Caco-2 (cell line): Measurements from ENCODE around the gene NAA15. TPM values are rescaled to one million over a fixed set of nuclear protein-coding genes. Genes with fewer than 3 reads are reported as not detected.

ENCODE experiments used
- BruUV-seq: library from RNA; stranded (reverse); fragments of 400-500 nt; replicated peaks from 2 replicates; lab custom pipeline; 2021; lab: Mats Ljungman, UMichigan
- CTCF ChIA-PET: fragments of 300-600 bp; sonication (Branson Sonifier 250); formaldehyde crosslinking; loops from one replicate; lab custom pipeline; 2022; ENCODE audit warnings: antibody characterized with exemption; lab: Charles Lee
- POLR2A ChIA-PET: fragments of 300-600 bp; sonication (Branson Sonifier 250); formaldehyde crosslinking; loops from one replicate; lab custom pipeline; 2022; ENCODE audit warnings: antibody characterized with exemption; lab: Charles Lee
- DNase-seq, 2 experiments: peaks; one replicate each; pipeline versions ENCODE4 v3.0.0 to v3.0.0-alpha.2; 2020 to 2022
- H3K27me3 ChIP-seq: replicated peaks from 2 replicates; pipeline ENCODE4 v1.6.0; 2011; ENCODE audit warnings: low read length; ENCODE audit not compliant: control insufficient read depth, insufficient read depth
- H3K36me3 ChIP-seq: 2 replicates; pipeline ENCODE4 v1.5.1; 2011; ENCODE audit warnings: low read length; ENCODE audit not compliant: control insufficient read depth, insufficient read depth
- H3K4me1 ChIP-seq: fragments of 250-450 bp; sonication (Bioruptor Pico); 2 replicates; pipeline ENCODE4 v1.5.1; 2020; ENCODE audit warnings: mild to moderate bottlenecking
- H3K4me3 ChIP-seq: 2 replicates; pipeline ENCODE4 v1.5.1; 2011; ENCODE audit warnings: low read depth, mild to moderate bottlenecking, control low read depth, low read length
- H3K9me3 ChIP-seq: fragments of 250-450 bp; sonication (Bioruptor Pico); 2 replicates; pipeline ENCODE4 v1.5.1; 2020; ENCODE audit warnings: mild to moderate bottlenecking, moderate library complexity
- H3K27ac Mint-ChIP-seq: one replicate; pipeline ENCODE4 v1.8.0; 2022; ENCODE audit warnings: mixed read lengths; ENCODE audit not compliant: unreplicated experiment
- H3K27me3 Mint-ChIP-seq: one replicate; pipeline ENCODE4 v1.8.0; 2022; ENCODE audit warnings: mixed read lengths; ENCODE audit not compliant: insufficient read depth, unreplicated experiment
- H3K36me3 Mint-ChIP-seq: one replicate; pipeline ENCODE4 v1.8.0; 2022; ENCODE audit warnings: mild to moderate bottlenecking, mixed read lengths; ENCODE audit not compliant: insufficient read depth, unreplicated experiment
- H3K4me1 Mint-ChIP-seq: one replicate; pipeline ENCODE4 v1.8.0; 2022; ENCODE audit warnings: low read depth, mixed read lengths; ENCODE audit not compliant: unreplicated experiment
- H3K4me3 Mint-ChIP-seq: one replicate; pipeline ENCODE4 v1.8.0; 2022; ENCODE audit warnings: mild to moderate bottlenecking, moderate library complexity, mixed read lengths; ENCODE audit not compliant: unreplicated experiment
- H3K9me3 Mint-ChIP-seq: one replicate; pipeline ENCODE4 v1.8.0; 2022; ENCODE audit warnings: mixed read lengths; ENCODE audit not compliant: unreplicated experiment
- intact Hi-C: fragments of 100-400 bp; cut with micrococcal nuclease; formaldehyde crosslinking; loops from one replicate; pipeline ENCODE4 v1.10.0; 2022; ENCODE audit not compliant: unreplicated experiment
- total RNA-seq: library from RNA; stranded (reverse); gene quantifications from 2 replicates; pipeline ENCODE4 v1.2.3, GENCODE V29; 2022
- TF ChIP-seq, protein P1 (sequence below), 2 experiments: fragments of 200-600 bp in 1 of 2; IDR thresholded peaks; 1 replicate in 1 of 2; 2 replicates in 1 of 2; pipeline versions ENCODE4 v1.5.1 to v1.8.0; 2011 to 2022; ENCODE audit warnings: antibody characterized with exemption in 1 of 2, control low read depth in 1 of 2, inconsistent platforms in 1 of 2, low read depth in 1 of 2, low read length in 1 of 2, mild to moderate bottlenecking in 1 of 2, moderate library complexity in 1 of 2; ENCODE audit not compliant: insufficient read depth in 1 of 2, severe bottlenecking in 1 of 2, unreplicated experiment in 1 of 2

NAA15 gene
- total RNA-seq, 1 experiment from 2014 or later, result 63.1 TPM

GRCh38 chr4:139278912-139279759 lies 22.2 kb upstream of the NAA15 start:
- no peak for DNase-seq
- no peaks in the 10 kb centered on the region for H3K27me3 Mint-ChIP-seq
- H3K9me3 Mint-ChIP-seq, result no peaks in the 10 kb centered on the region
- peaks cover 21% of the 10 kb centered on the region; the same call in 1 of the 2 replicates for H3K4me1 ChIP-seq
- no peaks in the 10 kb centered on the region for H3K9me3 ChIP-seq
- no peaks in the 10 kb centered on the region for H3K27me3 ChIP-seq
- TF ChIP-seq, protein P1, sequence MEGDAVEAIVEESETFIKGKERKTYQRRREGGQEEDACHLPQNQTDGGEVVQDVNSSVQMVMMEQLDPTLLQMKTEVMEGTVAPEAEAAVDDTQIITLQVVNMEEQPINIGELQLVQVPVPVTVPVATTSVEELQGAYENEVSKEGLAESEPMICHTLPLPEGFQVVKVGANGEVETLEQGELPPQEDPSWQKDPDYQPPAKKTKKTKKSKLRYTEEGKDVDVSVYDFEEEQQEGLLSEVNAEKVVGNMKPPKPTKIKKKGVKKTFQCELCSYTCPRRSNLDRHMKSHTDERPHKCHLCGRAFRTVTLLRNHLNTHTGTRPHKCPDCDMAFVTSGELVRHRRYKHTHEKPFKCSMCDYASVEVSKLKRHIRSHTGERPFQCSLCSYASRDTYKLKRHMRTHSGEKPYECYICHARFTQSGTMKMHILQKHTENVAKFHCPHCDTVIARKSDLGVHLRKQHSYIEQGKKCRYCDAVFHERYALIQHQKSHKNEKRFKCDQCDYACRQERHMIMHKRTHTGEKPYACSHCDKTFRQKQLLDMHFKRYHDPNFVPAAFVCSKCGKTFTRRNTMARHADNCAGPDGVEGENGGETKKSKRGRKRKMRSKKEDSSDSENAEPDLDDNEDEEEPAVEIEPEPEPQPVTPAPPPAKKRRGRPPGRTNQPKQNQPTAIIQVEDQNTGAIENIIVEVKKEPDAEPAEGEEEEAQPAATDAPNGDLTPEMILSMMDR (IDR thresholded peaks at IDR 0.05; ENCODE audit: insufficient read depth in 1 of 2, low read depth in 1 of 2, low read length in 1 of 2, severe bottlenecking in 1 of 2, unreplicated experiment in 1 of 2), result no peak
- no TSS peak for BruUV-seq
- no peak overlapping the region for H3K27ac Mint-ChIP-seq
- H3K4me3 Mint-ChIP-seq, result no peak overlapping the region
- CTCF ChIA-PET, result no interaction called here
- intact Hi-C loops, result no loop called here
- H3K4me3 ChIP-seq, result no peak overlapping the region
- no peaks in the 10 kb centered on the region for H3K36me3 Mint-ChIP-seq
- peaks cover 6% of the 10 kb centered on the region for H3K4me1 Mint-ChIP-seq
- POLR2A ChIA-PET, result no interaction called here
- H3K36me3 ChIP-seq, result no peaks in the 10 kb centered on the region

- CTCF ChIA-PET, result no interaction called here
Measured at GRCh38 chr4:139279760-139280620, 21.3 kb upstream of the NAA15 start, which contains the start of gene MGARP. Gene MGARP, minus strand, starts transcription at chr4:139280225. Its CDS starts 67 bp downstream, at chr4:139280158.

More at GRCh38 chr4:139279760-139280620, 21.3 kb upstream of the NAA15 start, which contains the start of gene MGARP:
- H3K27me3 Mint-ChIP-seq, result no peaks in the 10 kb centered on the region
- TF ChIP-seq, protein P1 (IDR thresholded peaks at IDR 0.05; ENCODE audit: insufficient read depth in 1 of 2, low read depth in 1 of 2, low read length in 1 of 2, severe bottlenecking in 1 of 2, unreplicated experiment in 1 of 2), result no peak
- no peaks in the 10 kb centered on the region for H3K36me3 Mint-ChIP-seq
- H3K4me1 Mint-ChIP-seq, result peaks cover 6% of the 10 kb centered on the region
- H3K4me3 ChIP-seq, result no peak within 1 kb of the TSS
- no peak within 1 kb of the TSS for H3K27ac Mint-ChIP-seq
- peaks cover 7% of the 10 kb centered on the region for H3K9me3 Mint-ChIP-seq
- no peaks in the 10 kb centered on the region for H3K36me3 ChIP-seq
- peaks cover 21% of the 10 kb centered on the region; the same call in 1 of the 2 replicates for H3K4me1 ChIP-seq
- intact Hi-C loops, result loop anchor here (5.0 kb wide), 1 partner anchor 53 kb away; no protein-coding TSS in a partner anchor
- no peak within 1 kb of the TSS for H3K4me3 Mint-ChIP-seq
- POLR2A ChIA-PET, result interaction anchor here (0.6 kb wide), 1 partner anchor 10 kb away, joined by 4 read pairs; no protein-coding TSS in a partner anchor
- no TSS peak for BruUV-seq
- H3K27me3 ChIP-seq, result no peaks in the 10 kb centered on the region
- H3K9me3 ChIP-seq, result no peaks in the 10 kb centered on the region
- no peak for DNase-seq
